Frontal cortex (tissue), 4 donors: ENCODE data around the gene LRRFIP1. TPM values are rescaled to one million over a fixed set of nuclear protein-coding genes. Genes with fewer than 3 reads are reported as not detected.
"Not testable (repeated sequence)": the region's sequence is repeated elsewhere in the genome, so short reads cannot be mapped to it uniquely, and the experiment has no call there.

Experiments
- DNase-seq, 2 donors: peaks; one replicate each; pipeline ENCODE4 v3.0.0; 2012; ENCODE audit warnings: low spot score in 2 of 2
- FAIRE-seq: peaks from 2 replicates; lab custom pipeline; 2012; peaks lifted over from hg19 to GRCh38; lab: Jason Lieb, UNC
- total RNA-seq: library from RNA; depleted of rRNA; stranded (reverse); fragments of >200 nt; gene quantifications from one replicate; pipeline ENCODE4 v1.2.3, GENCODE V29; 2014
- donor health status: control.
- donor health status: control.
- donor health status: control.

Gene LRRFIP1
- total RNA-seq, 1 donor from 2014 or later = 27.7 TPM

GRCh38 chr2:237673130-237674001 lies 46.0 kb downstream of the LRRFIP1 start:
- peak in 1 of 2 donors; percentile 62 for DNase-seq
- no peak for FAIRE-seq

DNA sequence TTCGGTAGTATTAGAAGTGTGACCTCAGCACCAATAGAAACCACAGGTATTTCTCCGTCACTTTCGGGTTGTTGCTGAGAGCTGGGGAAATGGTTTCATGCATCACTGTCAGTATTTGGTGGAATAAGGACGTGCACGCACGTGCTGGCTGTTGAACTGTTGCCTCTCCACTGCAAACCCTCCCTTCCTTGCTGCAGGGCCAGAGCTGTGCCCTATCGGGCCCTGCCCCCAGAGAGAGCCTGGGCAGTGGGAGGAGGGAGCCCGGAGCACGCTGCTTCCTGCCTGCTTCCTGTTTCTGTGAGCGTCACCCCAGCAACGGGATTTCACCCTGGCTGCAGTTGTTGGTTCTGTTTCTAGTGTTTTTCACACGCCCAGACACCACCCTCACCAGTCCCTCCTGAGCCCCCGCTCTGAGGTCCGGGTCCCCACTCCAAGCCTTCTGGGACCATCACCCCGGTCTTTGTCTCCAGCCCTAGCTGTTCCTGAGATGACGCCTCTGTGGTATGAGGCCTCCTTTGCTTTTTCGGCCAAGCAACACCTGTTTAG lies 47.4 kb downstream of the LRRFIP1 start:
- DNase-seq = peak in 1 of 2 donors; percentile 57
- FAIRE-seq = no peak

GRCh38 chr2:237675316-237675715 lies 47.9 kb downstream of the LRRFIP1 start:
- DNase-seq (no peak), FAIRE-seq (no peak)

- DNase-seq (no peak), FAIRE-seq (no peak)
These were observed 53.5 kb downstream of the LRRFIP1 start for GRCh38 chr2:237680702-237681478.

DNA sequence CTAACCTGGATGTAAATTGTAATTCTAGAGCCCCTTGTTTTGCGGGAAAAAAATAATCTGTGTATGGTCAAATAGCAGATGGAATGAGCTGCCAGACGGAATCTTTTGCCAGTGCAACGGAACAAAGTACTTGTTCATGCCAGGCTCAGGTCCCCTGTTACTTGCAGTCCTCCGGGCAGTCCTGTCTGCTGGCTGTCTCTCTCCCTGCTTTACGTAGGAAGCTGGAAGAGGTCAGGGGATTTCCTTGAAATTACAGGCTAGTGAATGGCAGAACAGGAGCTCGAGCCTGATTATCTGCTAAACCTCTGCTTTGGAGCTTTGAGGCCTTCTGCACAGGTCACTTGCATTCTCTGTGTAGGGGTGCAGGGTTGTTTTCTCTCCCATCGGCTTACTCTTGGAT lies 54.8 kb downstream of the LRRFIP1 start:
- DNase-seq (no peak), FAIRE-seq (no peak)

- FAIRE-seq = no peak
These were observed 55.7 kb downstream of the LRRFIP1 start for GRCh38 chr2:237682856-237683670.

DNA sequence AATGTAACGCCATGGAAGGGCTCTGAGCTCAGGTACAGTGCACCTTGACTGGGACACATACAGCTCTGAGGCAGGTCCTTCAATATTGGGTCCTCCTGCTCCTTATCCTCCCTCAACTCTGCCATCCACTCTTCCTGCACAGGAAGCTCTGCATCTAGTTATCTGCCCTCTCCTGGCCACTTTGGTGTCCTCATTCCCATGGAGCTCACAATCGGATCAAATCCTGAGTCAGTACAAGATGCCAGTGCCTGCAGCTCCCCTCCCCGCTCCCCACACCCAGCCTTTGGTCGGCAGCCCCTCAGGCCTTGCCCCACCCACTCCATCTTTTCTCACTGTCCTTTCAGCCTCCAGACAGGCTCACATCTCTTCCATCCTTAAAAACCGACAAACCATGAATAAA lies 58.0 kb downstream of the LRRFIP1 start:
- DNase-seq = no peak

More at GRCh38 chr2:237682856-237683670, 55.7 kb downstream of the LRRFIP1 start:
- no peak for DNase-seq

DNA sequence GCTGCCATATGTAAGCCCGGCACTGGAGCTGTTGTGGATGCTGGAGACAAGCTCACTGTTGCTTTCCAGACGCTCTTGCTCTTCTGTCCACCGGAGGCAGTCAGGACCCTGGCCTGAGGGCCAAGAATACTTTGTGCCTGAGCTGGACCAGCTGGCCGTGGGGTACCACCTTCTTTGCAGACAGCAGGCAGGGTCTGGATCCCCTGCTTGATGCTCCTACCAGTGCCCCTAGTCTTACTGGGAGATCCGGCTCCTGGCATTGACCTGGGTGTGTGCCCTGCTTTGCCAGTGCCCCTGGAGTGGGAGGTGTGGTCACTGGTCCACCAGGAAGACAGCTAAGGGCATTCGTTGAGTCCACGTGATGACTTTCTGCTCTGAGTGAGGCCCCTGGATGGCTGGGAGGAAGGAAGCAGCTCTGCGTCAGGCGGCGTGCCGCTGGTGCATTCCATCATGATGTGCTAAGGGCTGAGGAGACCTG lies 59.3 kb downstream of the LRRFIP1 start:
- no peak for FAIRE-seq
- no peak for DNase-seq

More for the DNA sequence above, 58.0 kb downstream of the LRRFIP1 start:
- no peak for FAIRE-seq

DNA sequence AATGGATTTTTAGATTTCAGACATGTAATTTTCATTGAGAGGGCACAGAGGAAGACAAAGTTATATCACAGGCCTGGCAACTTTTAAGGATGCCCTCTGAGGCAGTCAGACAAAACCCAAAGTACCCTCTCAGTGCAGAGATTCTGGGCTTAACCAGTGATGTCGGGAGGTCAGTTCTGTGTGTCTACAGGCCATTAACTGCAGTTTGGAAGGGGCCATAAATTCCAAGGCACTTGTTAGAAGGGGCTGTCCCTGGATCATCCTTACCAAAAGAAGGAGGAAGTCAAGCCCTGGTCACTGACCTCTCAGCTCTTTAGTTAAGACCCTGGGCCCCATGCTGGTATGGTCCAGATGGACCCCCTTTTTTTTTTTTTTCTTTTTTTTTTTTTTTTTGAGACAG lies 60.7 kb downstream of the LRRFIP1 start:
- FAIRE-seq (no peak), DNase-seq (no peak)

DNA sequence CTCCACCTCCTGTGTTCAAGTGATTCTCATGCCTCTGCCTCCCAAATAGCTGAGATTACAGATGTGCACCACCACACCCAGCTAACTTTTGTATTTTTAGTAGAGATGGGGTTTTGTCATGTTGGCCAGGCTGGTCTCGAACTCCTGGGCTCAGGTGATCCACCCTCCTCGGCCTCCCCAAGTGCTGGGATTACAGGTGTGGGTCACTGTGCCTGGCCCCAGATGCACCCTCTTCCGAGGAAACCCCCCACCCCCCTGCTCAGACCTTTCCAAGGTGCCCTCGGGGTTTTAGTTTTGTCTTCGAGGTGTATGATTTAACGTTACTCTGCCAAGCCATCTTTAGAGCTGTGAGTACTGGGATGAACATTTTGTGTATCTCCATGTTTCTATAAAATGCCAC lies 61.2 kb downstream of the LRRFIP1 start:
- not testable (repeated sequence) for DNase-seq, FAIRE-seq

- DNase-seq (no peak), FAIRE-seq (no peak)
These were observed 62.1 kb downstream of the LRRFIP1 start for GRCh38 chr2:237689336-237690131.

- FAIRE-seq (no peak), DNase-seq (no peak)
These were observed 63.9 kb downstream of the LRRFIP1 start for GRCh38 chr2:237691029-237691907.

DNA sequence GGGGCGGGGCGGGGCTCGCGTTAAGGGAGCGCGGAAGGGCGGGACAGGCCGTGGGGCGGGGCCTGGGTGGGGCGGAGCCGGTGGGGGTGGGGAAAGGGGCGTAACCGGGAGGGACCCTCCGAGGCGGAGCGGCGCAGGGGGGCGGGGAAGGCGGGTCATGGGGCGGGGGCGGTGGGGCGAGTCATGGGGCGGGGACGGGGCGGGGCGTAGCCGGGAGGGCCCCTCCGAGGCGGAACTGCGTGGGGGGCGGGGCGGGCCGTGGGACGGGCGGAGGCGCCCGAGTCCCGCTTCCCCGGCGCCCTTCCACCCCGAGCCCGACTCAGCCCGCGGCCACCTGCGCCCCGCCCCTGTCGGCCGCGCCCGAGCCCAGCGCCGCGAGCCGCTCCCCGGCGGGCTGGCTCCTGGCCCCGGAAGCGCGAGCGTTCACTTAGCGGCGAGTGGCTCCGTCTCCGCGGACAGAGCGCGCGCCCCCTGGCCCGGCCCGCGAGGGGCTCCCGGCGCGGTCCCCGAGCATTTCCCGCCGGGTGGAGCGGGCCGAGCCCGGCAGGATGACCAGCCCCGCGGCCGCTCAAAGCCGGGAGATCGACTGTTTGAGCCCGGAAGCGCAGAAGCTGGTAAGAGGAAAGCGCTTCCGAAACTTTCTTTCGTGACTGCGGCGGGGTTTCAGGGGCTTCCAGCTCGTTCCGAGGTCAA lies 64.7 kb downstream of the LRRFIP1 start:
- FAIRE-seq (no peak), DNase-seq (peak; percentile 95)

DNA sequence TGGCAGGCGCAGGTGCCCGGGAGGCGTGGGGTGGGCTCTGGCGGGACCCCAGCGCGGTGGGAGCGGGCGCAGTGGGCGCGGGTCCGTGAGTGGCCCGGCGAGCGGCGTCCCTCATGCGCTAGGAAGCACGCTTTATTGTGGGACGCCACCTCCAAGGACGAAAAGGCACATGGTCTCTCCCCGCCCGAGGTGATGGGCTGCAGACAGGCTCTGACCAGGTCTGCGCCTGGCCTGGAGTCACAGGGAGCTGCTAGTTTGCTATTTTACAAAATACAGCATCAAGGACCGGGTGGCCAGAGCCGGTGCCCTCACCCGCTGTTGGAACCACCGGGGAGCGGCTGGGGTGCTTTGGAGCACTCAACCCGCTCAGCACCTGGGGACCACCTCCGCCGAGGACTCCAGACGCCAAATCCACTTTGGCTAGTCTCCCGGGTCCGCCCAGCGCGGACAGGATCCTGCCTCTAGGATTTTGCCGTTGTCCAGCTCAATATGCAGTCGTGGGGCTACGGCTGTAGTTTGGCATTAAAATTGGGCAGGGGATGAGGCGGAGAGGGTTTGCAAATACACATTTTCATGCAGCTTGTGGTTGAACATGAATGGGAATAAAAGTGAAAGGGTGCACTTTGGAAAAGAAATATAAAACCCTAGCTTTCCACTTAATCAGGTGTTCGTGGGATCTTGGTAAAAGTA lies 65.4 kb downstream of the LRRFIP1 start:
- FAIRE-seq (no peak), DNase-seq (no peak)

GRCh38 chr2:237693291-237693994 lies 66.1 kb downstream of the LRRFIP1 start:
- DNase-seq (no peak), FAIRE-seq (no peak)
